Mesendoderm (in vitro differentiated cells): ENCODE data around the gene S100P.

Source experiments
- DNase-seq: peaks from one replicate; pipeline ENCODE4 v3.0.0; 2013
- H2AK5ac ChIP-seq: 2 replicates; pipeline ENCODE4 v1.6.1; 2013; ENCODE audit warnings: low read length, inconsistent platforms
- H2BK120ac ChIP-seq: 2 replicates; pipeline ENCODE4 v1.6.1; 2013; ENCODE audit warnings: low read depth, mild to moderate bottlenecking, low read length, moderate library complexity, mixed read lengths
- H2BK15ac ChIP-seq: replicated peaks from 2 replicates; pipeline ENCODE4 v1.6.1; 2013; ENCODE audit warnings: low read depth, mild to moderate bottlenecking, moderate library complexity
- H2BK5ac ChIP-seq: 2 replicates; pipeline ENCODE4 v1.6.1; 2013; ENCODE audit warnings: low read length, inconsistent platforms
- H3K18ac ChIP-seq: 2 replicates; pipeline ENCODE4 v1.6.1; 2013; ENCODE audit warnings: mild to moderate bottlenecking, low read length, mixed read lengths
- H3K23ac ChIP-seq: one replicate; pipeline ENCODE4 v1.6.1; 2013; ENCODE audit warnings: low read length
- H3K27ac ChIP-seq: 2 replicates; pipeline ENCODE4 v1.5.1; 2013; ENCODE audit warnings: low read depth, mild to moderate bottlenecking, inconsistent platforms, low read length, moderate library complexity
- H3K27me3 ChIP-seq: 2 replicates; pipeline ENCODE4 v1.6.1; 2013; ENCODE audit warnings: low read length, control low read depth, mild to moderate bottlenecking, inconsistent platforms; ENCODE audit not compliant: insufficient read depth, poor library complexity
- H3K36me3 ChIP-seq: 2 replicates; pipeline ENCODE4 v1.6.1; 2013; ENCODE audit warnings: low read length, inconsistent platforms; ENCODE audit not compliant: control insufficient read depth, insufficient read depth
- H3K4ac ChIP-seq: one replicate; pipeline ENCODE4 v1.6.1; 2013; ENCODE audit warnings: low read depth, mild to moderate bottlenecking, low read length, moderate library complexity
- H3K4me1 ChIP-seq: 2 replicates; pipeline ENCODE4 v1.6.1; 2013; ENCODE audit warnings: low read depth, low read length, inconsistent platforms; ENCODE audit not compliant: control insufficient read depth
- H3K4me2 ChIP-seq: 2 replicates; pipeline ENCODE4 v1.6.1; 2013; ENCODE audit warnings: low read length
- H3K4me3 ChIP-seq: 2 replicates; pipeline ENCODE4 v1.5.1; 2013; ENCODE audit warnings: mild to moderate bottlenecking, low read length
- H3K56ac ChIP-seq: one replicate; pipeline ENCODE4 v1.6.1; 2013; ENCODE audit warnings: low read length
- H3K79me1 ChIP-seq: 2 replicates; pipeline ENCODE4 v1.6.1; 2013; ENCODE audit warnings: low read length, inconsistent platforms
- H3K79me2 ChIP-seq: 2 replicates; pipeline ENCODE4 v1.6.1; 2013; ENCODE audit warnings: mild to moderate bottlenecking, low read length; ENCODE audit not compliant: control insufficient read depth, insufficient read depth
- H3K9ac ChIP-seq: 2 replicates; pipeline ENCODE4 v1.6.1; 2013; ENCODE audit warnings: low read length, inconsistent platforms
- H4K5ac ChIP-seq: one replicate; pipeline ENCODE4 v1.6.1; 2013; ENCODE audit warnings: low read length
- H4K8ac ChIP-seq: one replicate; pipeline ENCODE4 v1.6.1; 2013; ENCODE audit warnings: low read depth, mild to moderate bottlenecking, control low read depth, low read length, moderate library complexity
- WGBS: extraction: QIAGEN DNeasy Blood & Tissue Kit; methylation state at CpG from one replicate; pipeline ENCODE4 v1.1.7; 2013; ENCODE audit warnings: low lambda C conversion rate, missing lambda C conversion rate; ENCODE audit not compliant: insufficient coverage; ENCODE audit errors: extremely low coverage; 5-methylcytosine and 5-hydroxymethylcytosine counted together

S100P gene

DNA sequence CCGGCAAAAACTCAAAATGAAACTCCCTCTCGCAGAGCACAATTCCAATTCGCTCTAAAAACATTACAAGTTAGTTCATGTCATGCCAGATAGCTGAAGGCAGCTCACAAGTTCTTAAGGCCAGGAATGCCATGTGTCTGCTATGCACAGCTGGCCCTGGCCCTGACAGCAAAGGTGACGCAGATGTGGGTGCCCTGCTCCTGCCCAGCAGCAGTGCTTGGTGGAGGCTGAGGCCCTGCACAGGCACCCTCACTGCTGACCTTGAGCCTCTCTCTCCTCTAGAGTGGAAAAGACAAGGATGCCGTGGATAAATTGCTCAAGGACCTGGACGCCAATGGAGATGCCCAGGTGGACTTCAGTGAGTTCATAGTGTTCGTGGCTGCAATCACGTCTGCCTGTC, 2.9 kb downstream of the S100P start:
- Histone ChIP-seq H4K5ac (no peak overlapping the region), H2BK120ac (no peak overlapping the region), H4K8ac (no peak overlapping the region), H3K18ac (no peak overlapping the region), H3K9ac (no peak overlapping the region), H3K27ac (no peak overlapping the region), H3K79me2 (no peaks in the 10 kb centered on the region), H3K4me1 (no peaks in the 10 kb centered on the region), H3K4me3 (no peak overlapping the region), H2BK15ac (no peak overlapping the region), H3K27me3 (no peaks in the 10 kb centered on the region), H3K4me2 (no peak overlapping the region), H2AK5ac (no peak overlapping the region), H3K23ac (no peak overlapping the region), H3K36me3 (no peaks in the 10 kb centered on the region), H3K56ac (no peak overlapping the region), H3K4ac (no peak overlapping the region), H2BK5ac (no peak overlapping the region), H3K79me1 (peaks cover 2% of the 10 kb centered on the region)
- WGBS: no CpG with 5 or more reads among the region's 8 CpGs
- no peak for DNase-seq

DNA sequence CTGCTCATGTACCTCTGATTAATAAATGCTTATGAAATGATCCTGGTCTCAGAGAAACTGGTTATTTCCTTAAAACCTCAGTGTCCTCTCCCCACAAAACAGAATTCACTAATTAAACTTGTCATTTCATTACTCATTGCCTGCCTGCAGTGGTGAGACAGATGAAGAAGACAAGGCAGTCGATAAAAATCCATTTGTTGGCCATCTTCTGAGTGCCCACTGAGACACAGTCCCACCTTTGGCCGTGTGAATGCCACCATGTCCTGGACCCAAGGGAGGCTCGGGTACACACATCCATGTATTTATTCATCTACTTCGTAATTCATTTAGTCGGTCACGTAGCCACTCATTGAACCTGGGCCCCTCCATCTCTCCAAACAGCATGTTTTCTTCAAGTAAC, 3.5 kb downstream of the S100P start:
- Histone ChIP-seq H4K5ac (no peak overlapping the region), H2AK5ac (no peak overlapping the region), H3K56ac (no peak overlapping the region), H3K4me2 (no peak overlapping the region), H2BK120ac (no peak overlapping the region), H4K8ac (no peak overlapping the region), H3K27ac (no peak overlapping the region), H3K27me3 (no peaks in the 10 kb centered on the region), H3K79me1 (peaks cover 2% of the 10 kb centered on the region), H3K9ac (no peak overlapping the region), H3K4ac (no peak overlapping the region), H3K18ac (no peak overlapping the region), H2BK15ac (no peak overlapping the region), H3K23ac (no peak overlapping the region), H3K4me1 (no peaks in the 10 kb centered on the region), H3K79me2 (no peaks in the 10 kb centered on the region), H2BK5ac (no peak overlapping the region), H3K4me3 (no peak overlapping the region), H3K36me3 (no peaks in the 10 kb centered on the region)
- WGBS: no CpG with 5 or more reads among the region's 6 CpGs
- DNase-seq: no peak

DNA sequence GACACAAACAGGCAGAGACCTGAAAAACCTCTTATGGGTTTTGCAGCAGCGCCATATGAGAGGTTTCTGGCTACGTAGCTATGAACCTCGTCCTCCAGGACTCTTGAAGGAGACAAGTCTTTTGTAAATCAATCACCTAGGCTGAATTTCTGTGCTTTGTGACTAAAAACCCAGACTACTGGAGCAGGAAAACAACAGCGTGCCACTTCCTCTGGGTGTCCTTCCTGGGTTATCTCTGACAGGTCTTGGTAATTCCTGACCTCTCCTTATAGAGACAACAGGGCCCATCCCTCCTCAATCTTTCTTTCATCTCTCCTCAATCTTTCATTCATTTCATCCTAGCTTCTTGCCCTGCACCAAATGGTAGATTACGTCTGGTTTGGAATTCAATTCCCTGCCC, 5.7 kb downstream of the S100P start:
- Histone ChIP-seq H2AK5ac (no peak overlapping the region), H3K56ac (no peak overlapping the region), H2BK15ac (no peak overlapping the region), H3K4me1 (no peaks in the 10 kb centered on the region), H3K79me2 (peaks cover 2% of the 10 kb centered on the region), H3K27me3 (no peaks in the 10 kb centered on the region), H4K8ac (no peak overlapping the region), H2BK120ac (no peak overlapping the region), H3K36me3 (no peaks in the 10 kb centered on the region), H3K18ac (no peak overlapping the region), H4K5ac (no peak overlapping the region), H3K23ac (no peak overlapping the region), H3K79me1 (peaks cover 5% of the 10 kb centered on the region), H2BK5ac (no peak overlapping the region), H3K4me2 (no peak overlapping the region), H3K4ac (no peak overlapping the region), H3K4me3 (no peak overlapping the region), H3K27ac (no peak overlapping the region), H3K9ac (no peak overlapping the region)
- WGBS: no CpG with 5 or more reads among the region's 5 CpGs
- no peak for DNase-seq

GRCh38 chr4:6699903-6700302, 6.2 kb downstream of the S100P start:
- no peak overlapping the region for H2BK15ac ChIP-seq
- no peak overlapping the region for H2BK5ac ChIP-seq
- H3K23ac ChIP-seq: no peak overlapping the region
- no peak overlapping the region for H3K9ac ChIP-seq
- H4K8ac ChIP-seq: no peak overlapping the region
- no peak overlapping the region for H3K4ac ChIP-seq
- H3K79me1 ChIP-seq: peaks cover 7% of the 10 kb centered on the region
- no peaks in the 10 kb centered on the region for H3K36me3 ChIP-seq
- no peak overlapping the region for H3K27ac ChIP-seq
- no peak overlapping the region for H3K18ac ChIP-seq
- H3K4me1 ChIP-seq: no peaks in the 10 kb centered on the region
- no peak overlapping the region for H3K4me3 ChIP-seq
- H3K79me2 ChIP-seq: peaks cover 2% of the 10 kb centered on the region
- no peak overlapping the region for H3K4me2 ChIP-seq
- no peak for DNase-seq
- H4K5ac ChIP-seq: no peak overlapping the region
- no peak overlapping the region for H3K56ac ChIP-seq
- H3K27me3 ChIP-seq: no peaks in the 10 kb centered on the region
- WGBS: no CpG with 5 or more reads among the region's 1 CpG
- no peak overlapping the region for H2AK5ac ChIP-seq
- no peak overlapping the region for H2BK120ac ChIP-seq

DNA sequence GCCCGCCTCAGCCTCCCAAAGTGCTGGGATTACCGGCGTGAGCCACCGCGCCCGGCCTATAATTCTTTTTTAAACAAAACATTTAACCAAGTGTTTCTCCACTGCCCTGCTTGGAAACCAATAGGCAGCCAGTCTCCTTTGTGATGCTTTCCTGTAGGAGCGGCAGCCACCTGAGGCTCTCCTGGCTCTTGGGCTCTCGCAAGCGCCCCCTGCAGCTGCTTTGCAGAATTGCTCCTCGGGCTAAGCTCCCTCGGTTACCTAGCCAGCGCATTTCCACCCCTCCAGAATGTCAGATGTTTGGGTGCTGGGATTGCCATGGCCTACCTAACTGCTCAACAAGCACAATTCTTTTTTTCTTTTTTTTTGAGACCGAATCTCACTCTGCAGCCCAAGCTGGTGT, 7.7 kb downstream of the S100P start:
- no peak overlapping the region for H4K5ac ChIP-seq
- H3K27ac ChIP-seq: no peak overlapping the region
- no peaks in the 10 kb centered on the region for H3K27me3 ChIP-seq
- H3K56ac ChIP-seq: no peak overlapping the region
- no peak overlapping the region for H3K9ac ChIP-seq
- no peak overlapping the region for H3K4me2 ChIP-seq
- no peak overlapping the region for H3K4ac ChIP-seq
- H2AK5ac ChIP-seq: no peak overlapping the region
- H3K79me1 ChIP-seq: peaks cover 11% of the 10 kb centered on the region
- no peak overlapping the region for H2BK15ac ChIP-seq
- WGBS: no CpG with 5 or more reads among the region's 13 CpGs
- no peak overlapping the region for H2BK120ac ChIP-seq
- H3K18ac ChIP-seq: no peak overlapping the region
- H3K23ac ChIP-seq: no peak overlapping the region
- DNase-seq: peak; percentile 89
- H3K36me3 ChIP-seq: no peaks in the 10 kb centered on the region
- H3K79me2 ChIP-seq: peaks cover 8% of the 10 kb centered on the region
- no peaks in the 10 kb centered on the region for H3K4me1 ChIP-seq
- no peak overlapping the region for H3K4me3 ChIP-seq
- no peak overlapping the region for H2BK5ac ChIP-seq
- no peak overlapping the region for H4K8ac ChIP-seq

DNA sequence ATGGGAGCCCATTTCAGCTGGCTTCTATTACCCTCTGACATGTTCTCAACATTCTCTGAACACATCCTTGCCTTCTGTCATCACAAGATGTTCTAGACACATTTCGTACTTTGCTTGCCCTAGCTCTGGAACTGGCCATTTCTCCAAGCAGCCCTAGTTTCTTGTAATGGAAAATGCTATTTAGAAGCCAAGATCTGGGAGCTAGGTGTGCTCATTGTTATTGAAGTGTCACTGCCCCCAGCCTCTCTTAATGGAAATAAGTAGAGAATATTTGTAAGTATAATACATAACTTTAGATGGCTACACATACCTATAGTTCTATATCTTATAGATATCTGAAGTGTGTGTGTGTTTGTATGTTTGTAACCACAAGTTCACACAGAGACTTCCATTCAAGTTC, 9.1 kb downstream of the S100P start:
- Histone ChIP-seq H3K27me3 (no peaks in the 10 kb centered on the region), H3K4me3 (no peak overlapping the region), H3K56ac (no peak overlapping the region), H4K8ac (no peak overlapping the region), H4K5ac (no peak overlapping the region), H3K27ac (no peak overlapping the region), H2BK5ac (no peak overlapping the region), H3K79me2 (peaks cover 21% of the 10 kb centered on the region), H3K23ac (no peak overlapping the region), H3K18ac (no peak overlapping the region), H3K4me2 (no peak overlapping the region), H3K4ac (no peak overlapping the region), H2BK15ac (no peak overlapping the region), H3K36me3 (no peaks in the 10 kb centered on the region), H3K9ac (no peak overlapping the region), H2AK5ac (no peak overlapping the region), H2BK120ac (no peak overlapping the region), H3K79me1 (peaks cover 16% of the 10 kb centered on the region), H3K4me1 (peaks cover 4% of the 10 kb centered on the region)
- no peak for DNase-seq
- no CpG with 5 or more reads among the region's 1 CpG for WGBS
